ENCODE measurements around the gene RAD9A. TPM values are rescaled to one million over a fixed set of nuclear protein-coding genes. Genes with fewer than 3 reads are reported as not detected.

The RAD9A gene
- polyA plus RNA-seq, 3 donors = 3.7 to 31.7 (median 3.8) TPM

GRCh38 chr11:67435727-67436458, 44.1 kb downstream of the RAD9A start:
- Mint-ChIP-seq H3K27me3 (ENCODE audit: low read depth in 3 of 3) (no peaks in the 10 kb centered on the region), H3K4me3 (peak overlapping the region in 1 of 2 donors; percentile 24), H3K36me3 (peaks cover 46 to 64% of the 10 kb centered on the region in 2 donors), H3K4me1 (peaks cover 29% of the 10 kb centered on the region), H3K27ac (no peak overlapping the region), H3K9me3 (no peaks in the 10 kb centered on the region)
- H3K9me3 ChIP-seq (replicated peaks in 1 of 2; ENCODE audit: control insufficient read depth in 1 of 2, insufficient read depth in 1 of 2, low read length in 2 of 2) = no peaks in the 10 kb centered on the region
- WGBS (ENCODE audit: insufficient coverage) = 91% methylated on average over 38 of the region's 38 CpGs
- peaks cover 70% of the 10 kb centered on the region for H4K20me1 ChIP-seq (ENCODE audit: insufficient read depth, low read length)
- H3K9ac ChIP-seq (ENCODE audit: insufficient read depth, low read length, poor library complexity, severe bottlenecking) = peak overlapping the region; percentile 4
- no peak overlapping the region for H3K27ac ChIP-seq (ENCODE audit: low read depth in 1 of 2, low read length in 2 of 2)
- TF ChIP-seq CTCF (IDR thresholded peaks at IDR 0.05) = no peak
- no peak for DNase-seq
- no peak overlapping the region for H3K4me2 ChIP-seq (replicated peaks; ENCODE audit: extremely low read depth, low read length, poor library complexity, severe bottlenecking)
- H3K4me1 ChIP-seq (ENCODE audit: control insufficient read depth in 1 of 2, insufficient read depth in 2 of 2, low read length in 2 of 2) = peaks cover 14 to 32% of the 10 kb centered on the region in 2 donors
- H3K27me3 ChIP-seq (ENCODE audit: control insufficient read depth in 2 of 2, insufficient read depth in 2 of 2, low read length in 2 of 2) = no peaks in the 10 kb centered on the region
- no peaks in the 10 kb centered on the region for H3K79me2 ChIP-seq (ENCODE audit: insufficient read depth, low read length)
- no peak overlapping the region for H3K4me3 ChIP-seq (replicated peaks in 1 of 3; ENCODE audit: low read depth in 2 of 3, low read length in 3 of 3)
- peaks cover 53 to 85% of the 10 kb centered on the region in 2 donors for H3K36me3 ChIP-seq (replicated peaks in 1 of 2; ENCODE audit: control insufficient read depth in 1 of 2, insufficient read depth in 2 of 2, low read length in 2 of 2)
- H2AFZ ChIP-seq (ENCODE audit: insufficient read depth, low read depth, low read length, poor library complexity, severe bottlenecking) = no peak overlapping the region
- intact Hi-C loops (cut with micrococcal nuclease) = no loop called here

- Mint-ChIP-seq H3K27me3 (ENCODE audit: low read depth in 3 of 3) (no peaks in the 10 kb centered on the region), H3K9me3 (no peaks in the 10 kb centered on the region), H3K27ac (peak overlapping the region in 1 of 7 donors; percentile 37), H3K4me1 (peaks cover 33% of the 10 kb centered on the region), H3K4me3 (peak overlapping the region in 1 of 2 donors; percentile 64), H3K36me3 (peaks cover 51 to 64% of the 10 kb centered on the region in 2 donors)
- Histone ChIP-seq H3K36me3 (replicated peaks in 1 of 2; ENCODE audit: control insufficient read depth in 1 of 2, insufficient read depth in 2 of 2, low read length in 2 of 2) (peaks cover 47 to 86% of the 10 kb centered on the region in 2 donors), H3K79me2 (ENCODE audit: insufficient read depth, low read length) (no peaks in the 10 kb centered on the region), H3K4me2 (replicated peaks; ENCODE audit: extremely low read depth, low read length, poor library complexity, severe bottlenecking) (no peak overlapping the region), H3K9ac (ENCODE audit: insufficient read depth, low read length, poor library complexity, severe bottlenecking) (no peak overlapping the region), H2AFZ (ENCODE audit: insufficient read depth, low read depth, low read length, poor library complexity, severe bottlenecking) (no peak overlapping the region), H3K27ac (ENCODE audit: low read depth in 1 of 2, low read length in 2 of 2) (no peak overlapping the region), H3K4me1 (ENCODE audit: control insufficient read depth in 1 of 2, insufficient read depth in 2 of 2, low read length in 2 of 2) (peaks cover 14 to 39% of the 10 kb centered on the region in 2 donors), H3K9me3 (replicated peaks in 1 of 2; ENCODE audit: control insufficient read depth in 1 of 2, insufficient read depth in 1 of 2, low read length in 2 of 2) (no peaks in the 10 kb centered on the region), H4K20me1 (ENCODE audit: insufficient read depth, low read length) (peaks cover 76% of the 10 kb centered on the region), H3K27me3 (ENCODE audit: control insufficient read depth in 2 of 2, insufficient read depth in 2 of 2, low read length in 2 of 2) (no peaks in the 10 kb centered on the region), H3K4me3 (replicated peaks in 1 of 3; ENCODE audit: low read depth in 2 of 3, low read length in 3 of 3) (no peak overlapping the region)
- 3% methylated on average over 4 of the region's 6 CpGs for WGBS (ENCODE audit: insufficient coverage)
- TF ChIP-seq CTCF (IDR thresholded peaks at IDR 0.05) = no peak
- no peak for DNase-seq
- intact Hi-C loops (cut with micrococcal nuclease) = no loop called here
Observed at GRCh38 chr11:67436459-67437081, 44.8 kb downstream of the RAD9A start.

Measured in CD14-positive monocyte (primary cell).